ENCODE data around the gene RPS14. TPM values are rescaled to one million over a fixed set of nuclear protein-coding genes. Genes with fewer than 3 reads are reported as not detected.

Gene RPS14
- total and polyA plus RNA-seq, 10 of the 15 experiments (the other 5 are each of a cell fraction or from before 2014, with no cell fraction given) = 2,295 to 4,047 (median 2,787) TPM

GRCh38 chr5:150436141-150436680 is 13.3 kb downstream of the RPS14 start (continued):
- peak; percentile 92 for TF ChIP-seq SMC3 (IDR thresholded peaks at IDR 0.05; ENCODE audit: borderline replicate concordance, low read length)
- no peak for TF ChIP-seq BACH1 (IDR thresholded peaks at IDR 0.05; ENCODE audit: borderline replicate concordance)
- no peak for TF ChIP-seq ZBTB33 (IDR thresholded peaks at IDR 0.05)
- TF ChIP-seq CBX3 (IDR thresholded peaks at IDR 0.05; ENCODE audit: borderline replicate concordance, low read depth) = no peak
- peak; percentile 58 for TF ChIP-seq NBN (IDR thresholded peaks at IDR 0.05)
- 0 out of 2 replicates have a peak, but pooled peaks have one; percentile 16 for TF ChIP-seq PAX5 (IDR thresholded peaks at IDR 0.05; ENCODE audit: borderline replicate concordance, low read depth, low read length)
- no peak for TF ChIP-seq DPF2 (IDR thresholded peaks at IDR 0.05)
- peak; percentile 38 for TF ChIP-seq ZNF687 (IDR thresholded peaks at IDR 0.05)
- TF ChIP-seq CTCF (IDR thresholded peaks at IDR 0.05 in 2 of 3, conservative IDR thresholded peaks at IDR 0.05 in 1 of 3; ENCODE audit: control insufficient read depth in 2 of 3, extremely low read depth in 1 of 3, insufficient read depth in 1 of 3, low read depth in 3 of 3, low read length in 3 of 3) = peak; percentile 80 to 94 (median 83)
- 0 out of 2 replicates have a peak, but pooled peaks have one; percentile 56 for TF ChIP-seq STAT3 (IDR thresholded peaks at IDR 0.05; ENCODE audit: low read depth, low read length)
- TF ChIP-seq BHLHE40 (IDR thresholded peaks at IDR 0.05; ENCODE audit: borderline replicate concordance in 1 of 2, low read depth in 2 of 2, low read length in 1 of 2) = peak; percentile 32 to 47; a peak in 3 of 4 replicates
- peak; percentile 17; the same call in 1 of the 2 replicates for TF ChIP-seq TBL1XR1 (IDR thresholded peaks at IDR 0.05; ENCODE audit: low read depth, low read length)
- peak; percentile 85 for TF ChIP-seq JUNB (IDR thresholded peaks at IDR 0.05)
- 0 out of 2 replicates have a peak, but pooled peaks have one; percentile 12 for TF ChIP-seq E2F4 (IDR thresholded peaks at IDR 0.05; ENCODE audit: low read depth, low read length)
- peak; percentile 42; the same call in 1 of the 2 replicates for TF ChIP-seq IRF4 (IDR thresholded peaks at IDR 0.05; ENCODE audit: low read depth, low read length)
- TF ChIP-seq MAX (IDR thresholded peaks at IDR 0.05; ENCODE audit: low read depth, low read length) = peak; percentile 41; the same call in 1 of the 2 replicates
- peak; percentile 64; the same call in 1 of the 2 replicates for TF ChIP-seq YY1 (IDR thresholded peaks at IDR 0.05; ENCODE audit: low read depth, low read length)
- peak; percentile 79 for TF ChIP-seq LARP7 (IDR thresholded peaks at IDR 0.05)

Measured in GM12878 (cell line).